HAP-1 (cell line): ENCODE measurements around the gene SSBP2.
"Not testable (repeated sequence)": the region's sequence is repeated elsewhere in the genome, so short reads cannot be mapped to it uniquely, and the experiment has no call there.

Experiments
- DNase-seq, 2 experiments: peaks; one replicate each; pipeline ENCODE4 v3.0.0-alpha.2; 2016 to 2020; ENCODE audit warnings: low spot score in 2 of 2
- H3K27me3 ChIP-seq: fragments of 250-450 bp; sonication (Bioruptor Pico); 2 replicates; pipeline ENCODE4 v1.5.1; 2020; ENCODE audit warnings: low read depth, mild to moderate bottlenecking, moderate library complexity
- H3K36me3 ChIP-seq: fragments of 250-450 bp; sonication (Bioruptor Pico); replicated peaks from 2 replicates; pipeline ENCODE4 v1.5.1; 2020; ENCODE audit warnings: mild to moderate bottlenecking
- H3K4me1 ChIP-seq: fragments of 250-450 bp; sonication (Bioruptor Pico); 2 replicates; pipeline ENCODE4 v1.5.1; 2020; ENCODE audit warnings: mild to moderate bottlenecking
- H3K4me3 ChIP-seq: fragments of 250-450 bp; sonication (Bioruptor Pico); 2 replicates; pipeline ENCODE4 v1.5.1; 2020; ENCODE audit warnings: mild to moderate bottlenecking, moderate library complexity
- H3K9me3 ChIP-seq: fragments of 250-450 bp; sonication (Bioruptor Pico); 2 replicates; pipeline ENCODE4 v1.5.1; 2020; ENCODE audit warnings: mild to moderate bottlenecking, moderate library complexity
- in situ Hi-C: fragments of 300-500 bp; cut with MboI; formaldehyde crosslinking; loops from 3 replicates; pipeline ENCODE4 v1.14.3; 2020; ENCODE audit warnings: low sequenced_read_pairs, inconsistent platforms, mixed read lengths

The SSBP2 gene

DNA sequence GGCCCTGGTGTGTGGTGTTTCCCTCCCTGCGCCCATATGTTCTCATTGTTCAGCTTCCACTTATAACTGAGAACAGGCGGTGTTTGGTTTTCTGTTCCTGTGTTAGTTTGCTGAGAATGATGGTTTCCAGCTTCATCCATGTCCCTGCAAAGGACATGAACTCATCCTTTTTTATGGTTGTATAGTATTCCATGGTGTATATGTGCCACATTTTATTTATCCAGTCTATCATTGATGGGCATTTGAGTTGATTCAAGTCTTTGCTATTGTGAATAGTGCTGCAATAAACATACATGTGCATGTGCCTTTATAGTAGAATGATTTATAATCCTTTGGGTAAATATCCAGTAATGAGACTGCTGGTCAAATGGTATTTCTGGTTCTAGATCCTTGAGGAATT lies 36.8 kb downstream of the SSBP2 start:
- H3K36me3 ChIP-seq, in situ Hi-C loops: not testable (repeated sequence)

DNA sequence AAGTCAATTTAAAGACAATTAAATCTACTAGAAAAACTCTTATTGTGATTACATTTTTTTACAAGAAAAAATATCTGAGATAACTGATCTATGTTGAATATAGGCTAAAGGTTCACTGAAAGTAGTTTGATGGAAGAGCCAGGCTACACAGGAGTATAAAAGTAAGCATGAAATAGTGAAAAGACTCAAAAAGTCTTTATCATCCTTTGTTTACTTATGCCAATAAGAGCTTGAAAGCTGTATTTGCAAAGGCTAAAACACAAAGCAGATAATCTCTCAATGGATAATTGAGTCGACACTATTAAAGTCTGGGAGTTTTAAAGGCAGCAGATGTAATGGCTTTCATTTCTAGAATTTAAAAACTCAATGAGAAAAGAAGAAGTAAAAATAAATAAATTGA lies 42.0 kb downstream of the SSBP2 start:
- Histone ChIP-seq H3K4me1 (peaks cover 14% of the 10 kb centered on the region), H3K9me3 (no peaks in the 10 kb centered on the region), H3K27me3 (no peaks in the 10 kb centered on the region), H3K4me3 (no peak overlapping the region), H3K36me3 (no peaks in the 10 kb centered on the region)
- in situ Hi-C loops, result no loop called here
- peak in 1 of 2 experiments; percentile 81 for DNase-seq

More for the DNA sequence above, 36.8 kb downstream of the SSBP2 start:
- not testable (repeated sequence) for H3K27me3 ChIP-seq, H3K9me3 ChIP-seq, H3K4me1 ChIP-seq, DNase-seq, H3K4me3 ChIP-seq

DNA sequence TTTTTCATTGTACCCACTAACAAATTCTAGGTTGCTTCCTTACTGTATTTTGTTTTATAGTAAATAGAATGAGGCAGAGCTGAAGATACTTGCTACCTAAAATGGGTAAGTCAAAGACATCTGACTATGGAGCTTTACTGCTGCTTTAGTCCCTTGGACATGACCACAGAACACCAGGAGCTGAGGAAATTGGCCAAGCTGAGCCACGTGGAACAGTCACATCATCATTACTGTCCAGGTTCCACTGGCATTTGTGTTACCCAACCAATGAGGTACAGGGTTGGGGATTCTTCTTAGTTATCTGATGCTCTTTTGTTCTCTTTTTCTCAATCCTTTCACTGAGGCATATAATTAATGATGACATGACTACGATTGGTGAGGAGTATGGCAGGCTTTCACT lies 47.1 kb downstream of the SSBP2 start:
- Histone ChIP-seq H3K4me1 (peaks cover 6% of the 10 kb centered on the region), H3K27me3 (no peaks in the 10 kb centered on the region), H3K36me3 (no peaks in the 10 kb centered on the region), H3K9me3 (no peaks in the 10 kb centered on the region), H3K4me3 (no peak overlapping the region)
- in situ Hi-C loops, result no loop called here
- DNase-seq, result no peak

DNA sequence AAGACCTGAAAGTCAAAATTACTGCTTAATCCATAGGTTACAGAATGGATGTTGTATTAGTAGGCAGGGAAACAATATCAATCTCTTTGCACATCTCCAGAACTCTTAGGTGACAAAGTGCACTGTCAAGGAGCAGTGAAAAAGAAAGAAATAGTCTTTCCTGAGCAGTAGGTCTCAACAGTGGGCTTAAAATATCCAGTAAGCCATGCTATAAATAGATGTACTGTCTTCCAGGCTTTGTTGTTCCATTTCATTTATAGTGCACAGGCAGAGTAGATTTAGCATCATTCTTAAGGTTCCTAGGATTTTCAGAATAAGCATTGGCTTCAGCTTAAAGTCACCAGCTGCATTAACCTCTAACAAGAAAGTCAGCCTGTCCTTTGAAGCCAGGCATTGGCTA lies 50.7 kb downstream of the SSBP2 start:
- DNase-seq, result no peak
- H3K4me1 ChIP-seq, result no peaks in the 10 kb centered on the region
- H3K36me3 ChIP-seq, result no peaks in the 10 kb centered on the region
- no peaks in the 10 kb centered on the region for H3K9me3 ChIP-seq
- no peak overlapping the region for H3K4me3 ChIP-seq
- in situ Hi-C loops, result no loop called here
- no peaks in the 10 kb centered on the region for H3K27me3 ChIP-seq

DNA sequence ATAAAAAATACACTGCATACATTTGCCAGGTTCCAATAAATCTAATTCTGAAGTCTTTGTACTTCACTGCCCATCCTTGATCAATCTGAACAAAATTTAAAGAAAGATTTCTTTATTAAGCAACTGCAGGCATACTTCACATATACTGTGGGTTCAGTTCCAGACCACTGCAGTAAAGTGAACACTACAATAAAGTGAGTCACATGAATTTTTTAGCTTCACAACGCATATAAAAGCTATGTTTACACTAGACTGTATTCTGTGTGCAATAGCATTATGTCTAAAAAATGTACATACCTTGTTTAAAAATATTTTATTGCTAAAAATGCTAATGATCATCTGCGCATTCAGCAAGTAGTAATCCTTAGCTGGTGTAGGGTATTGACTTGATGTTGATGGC lies 52.1 kb downstream of the SSBP2 start:
- H3K4me3 ChIP-seq, result no peak overlapping the region
- H3K4me1 ChIP-seq, result no peaks in the 10 kb centered on the region
- in situ Hi-C loops, result no loop called here
- H3K36me3 ChIP-seq, result no peaks in the 10 kb centered on the region
- DNase-seq, result no peak
- no peaks in the 10 kb centered on the region for H3K9me3 ChIP-seq
- no peaks in the 10 kb centered on the region for H3K27me3 ChIP-seq

DNA sequence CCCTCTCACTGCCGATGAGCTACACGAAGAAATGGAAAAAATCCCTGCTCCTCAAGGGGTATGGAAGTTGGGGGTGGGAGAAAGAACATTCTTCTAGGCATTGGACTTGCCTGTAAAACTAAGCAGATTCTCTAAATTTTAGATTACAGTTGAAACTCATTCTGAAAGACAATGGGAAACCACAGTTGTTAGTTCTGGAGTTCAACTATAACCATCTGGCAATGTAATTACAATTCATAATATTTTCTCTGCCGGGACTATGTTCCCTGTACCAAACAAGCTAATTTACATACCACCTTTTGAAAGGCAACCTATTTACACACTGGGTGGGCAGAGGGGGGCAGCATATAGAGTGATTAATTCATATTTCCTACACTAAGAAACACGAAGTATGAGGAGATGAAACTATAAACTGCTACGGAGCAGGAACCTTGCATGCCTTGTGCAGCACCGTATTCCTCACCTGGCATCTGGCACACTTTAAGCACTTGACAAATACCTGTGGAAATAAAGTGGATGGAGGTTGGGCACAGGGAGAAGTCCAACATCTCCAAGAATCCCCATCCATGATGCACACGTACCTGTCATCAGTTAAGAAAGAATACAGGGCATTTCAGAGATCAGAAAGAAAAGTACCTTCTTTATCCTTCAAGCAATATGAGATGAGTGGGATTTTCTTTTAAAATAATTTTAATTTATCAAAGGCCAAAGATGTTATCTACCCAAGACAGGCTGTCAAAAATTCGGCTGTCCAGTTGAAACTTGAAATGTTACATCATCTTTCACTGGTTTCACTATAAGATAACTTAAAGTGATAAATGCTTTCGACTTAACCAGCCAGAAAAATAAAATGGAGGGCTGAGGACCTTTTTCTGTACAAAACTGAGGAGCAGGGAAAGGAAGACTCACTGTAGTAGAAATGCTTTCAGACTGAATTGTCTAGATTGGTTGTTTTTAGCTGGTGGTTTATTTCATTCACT lies 54.2 kb downstream of the SSBP2 start:
- Histone ChIP-seq H3K4me3 (no peak overlapping the region), H3K36me3 (no peaks in the 10 kb centered on the region), H3K4me1 (no peaks in the 10 kb centered on the region), H3K27me3 (no peaks in the 10 kb centered on the region), H3K9me3 (no peaks in the 10 kb centered on the region)
- in situ Hi-C loops, result no loop called here
- no peak for DNase-seq

DNA sequence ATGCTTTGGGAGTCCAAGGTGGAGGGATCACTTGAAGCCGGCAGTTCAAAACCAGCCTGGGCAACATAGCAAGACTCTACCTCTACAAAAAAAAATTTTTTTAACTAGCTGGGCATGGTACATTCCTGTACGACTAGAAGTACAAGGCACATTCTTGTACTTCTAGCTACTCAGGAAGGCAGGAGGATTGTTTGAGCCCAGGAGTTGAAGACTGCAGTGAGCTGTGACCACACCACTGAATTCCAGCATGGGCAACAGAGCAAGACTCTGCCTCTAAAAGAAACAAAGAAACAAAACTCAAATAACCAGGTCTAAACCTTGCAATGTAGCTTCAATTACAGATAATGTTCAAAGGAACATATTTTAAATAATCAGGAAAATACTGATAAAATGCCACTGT lies 56.2 kb downstream of the SSBP2 start:
- in situ Hi-C loops, result no loop called here
- Histone ChIP-seq H3K4me1 (no peaks in the 10 kb centered on the region), H3K27me3 (no peaks in the 10 kb centered on the region), H3K36me3 (no peaks in the 10 kb centered on the region), H3K9me3 (no peaks in the 10 kb centered on the region), H3K4me3 (no peak overlapping the region)
- DNase-seq, result no peak

DNA sequence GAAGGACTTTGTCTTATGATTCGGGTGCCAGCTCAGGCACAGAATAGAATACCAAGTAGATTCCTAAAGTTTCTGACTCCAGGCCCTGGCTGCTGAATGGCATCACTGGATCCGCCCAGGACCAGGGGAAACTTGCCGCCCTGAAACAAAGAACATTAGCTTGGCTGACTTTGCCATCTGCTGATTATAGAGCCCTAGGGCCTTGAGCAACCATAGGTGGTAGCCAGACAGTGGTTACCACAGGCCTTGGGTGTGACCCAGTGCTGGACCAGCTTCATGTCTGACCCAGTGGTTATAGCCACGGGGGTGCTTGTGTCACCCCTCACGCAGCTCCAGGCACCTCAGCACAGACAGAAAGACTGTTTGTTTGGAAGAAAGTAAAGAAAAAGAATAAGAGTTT lies 62.7 kb downstream of the SSBP2 start:
- H3K4me1 ChIP-seq, result no peaks in the 10 kb centered on the region
- no peaks in the 10 kb centered on the region for H3K36me3 ChIP-seq
- DNase-seq, result no peak
- H3K9me3 ChIP-seq, result no peaks in the 10 kb centered on the region
- no peak overlapping the region for H3K4me3 ChIP-seq
- no peaks in the 10 kb centered on the region for H3K27me3 ChIP-seq
- in situ Hi-C loops, result no loop called here

DNA sequence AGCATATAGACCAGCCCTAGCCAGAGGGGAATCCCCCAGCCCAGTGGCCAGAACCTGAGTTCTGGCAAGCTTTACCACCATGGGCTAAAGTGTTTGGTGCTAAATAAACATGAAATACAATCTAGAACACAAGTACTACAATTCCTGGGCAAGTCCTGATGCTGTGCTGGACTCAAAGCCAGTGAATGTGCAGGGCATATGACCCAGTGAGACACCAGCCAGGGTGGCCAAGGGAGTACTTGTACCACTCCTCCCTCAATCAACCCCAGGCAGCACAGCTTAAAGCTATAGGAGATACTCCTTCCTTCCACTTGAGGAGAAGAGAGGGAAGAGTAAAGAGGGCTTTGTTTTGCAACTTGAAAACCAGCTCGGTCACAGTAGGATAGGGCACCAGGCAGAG lies 63.6 kb downstream of the SSBP2 start:
- in situ Hi-C loops, result no loop called here
- Histone ChIP-seq H3K36me3 (no peaks in the 10 kb centered on the region), H3K27me3 (no peaks in the 10 kb centered on the region), H3K4me1 (no peaks in the 10 kb centered on the region), H3K4me3 (no peak overlapping the region), H3K9me3 (no peaks in the 10 kb centered on the region)
- DNase-seq, result no peak

DNA sequence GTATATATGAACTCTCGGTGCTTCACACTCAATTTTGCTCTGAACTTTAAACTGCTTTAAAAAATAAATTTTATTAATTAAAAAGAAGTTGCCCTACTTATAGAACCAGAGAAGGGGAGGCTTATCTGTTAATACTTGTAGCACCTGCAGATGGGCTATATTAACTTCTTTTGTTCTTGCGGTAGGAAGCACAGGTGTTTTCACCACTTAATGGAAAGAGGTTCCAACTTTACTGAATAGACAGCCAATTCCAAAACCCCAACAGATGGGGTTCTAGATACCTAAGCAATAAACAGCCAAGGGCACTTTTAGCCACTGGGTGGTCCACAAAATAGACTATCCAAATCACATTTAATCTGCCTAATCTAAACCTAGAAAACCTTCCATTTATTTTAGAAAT lies 65.4 kb downstream of the SSBP2 start:
- Histone ChIP-seq H3K36me3 (no peaks in the 10 kb centered on the region), H3K9me3 (no peaks in the 10 kb centered on the region), H3K4me1 (no peaks in the 10 kb centered on the region), H3K27me3 (no peaks in the 10 kb centered on the region), H3K4me3 (no peak overlapping the region)
- DNase-seq, result no peak
- in situ Hi-C loops, result no loop called here

DNA sequence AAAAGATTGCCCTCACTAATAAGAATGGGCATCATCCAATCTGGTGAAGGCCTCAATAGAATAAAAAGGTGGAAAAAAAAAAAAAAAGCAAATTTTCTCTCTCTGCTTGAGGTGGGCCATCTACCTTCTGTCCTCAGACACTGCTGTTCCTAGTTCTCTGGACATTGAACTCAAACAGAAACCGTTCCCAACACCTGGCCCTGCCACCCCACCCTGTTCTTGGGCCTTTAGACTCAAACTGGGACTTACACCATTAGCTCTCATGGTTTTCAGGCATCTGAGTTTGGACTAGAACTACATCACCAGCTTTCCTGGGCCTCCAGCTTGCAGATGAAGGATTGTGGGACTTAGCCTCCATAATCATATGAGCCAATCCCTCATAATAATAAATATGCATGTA lies 71.0 kb downstream of the SSBP2 start:
- Histone ChIP-seq H3K4me3 (no peak overlapping the region), H3K4me1 (no peaks in the 10 kb centered on the region), H3K36me3 (no peaks in the 10 kb centered on the region), H3K27me3 (no peaks in the 10 kb centered on the region), H3K9me3 (no peaks in the 10 kb centered on the region)
- DNase-seq, result no peak
- in situ Hi-C loops, result no loop called here

DNA sequence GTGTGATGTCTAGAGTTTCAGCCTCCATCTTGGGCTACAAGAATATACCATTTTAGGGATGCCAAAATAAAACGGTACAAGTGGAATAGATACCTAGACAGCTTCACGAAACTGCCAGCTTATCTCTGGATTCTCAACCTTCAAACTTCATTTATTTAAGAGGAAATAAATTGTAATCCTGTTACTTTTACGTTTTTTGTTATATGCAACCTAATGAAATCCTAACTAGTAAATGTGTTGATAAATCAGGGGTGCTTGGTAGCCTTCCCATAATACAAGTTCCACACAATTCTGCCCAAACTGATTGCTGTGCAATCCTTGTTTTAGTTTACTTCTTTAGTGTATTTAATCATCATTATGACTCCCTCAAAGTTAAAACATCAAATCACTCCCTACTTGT lies 75.5 kb downstream of the SSBP2 start:
- H3K27me3 ChIP-seq, result no peaks in the 10 kb centered on the region
- in situ Hi-C loops, result no loop called here
- H3K9me3 ChIP-seq, result no peaks in the 10 kb centered on the region
- H3K4me3 ChIP-seq, result no peak overlapping the region
- H3K36me3 ChIP-seq, result no peaks in the 10 kb centered on the region
- H3K4me1 ChIP-seq, result no peaks in the 10 kb centered on the region
- DNase-seq, result no peak

DNA sequence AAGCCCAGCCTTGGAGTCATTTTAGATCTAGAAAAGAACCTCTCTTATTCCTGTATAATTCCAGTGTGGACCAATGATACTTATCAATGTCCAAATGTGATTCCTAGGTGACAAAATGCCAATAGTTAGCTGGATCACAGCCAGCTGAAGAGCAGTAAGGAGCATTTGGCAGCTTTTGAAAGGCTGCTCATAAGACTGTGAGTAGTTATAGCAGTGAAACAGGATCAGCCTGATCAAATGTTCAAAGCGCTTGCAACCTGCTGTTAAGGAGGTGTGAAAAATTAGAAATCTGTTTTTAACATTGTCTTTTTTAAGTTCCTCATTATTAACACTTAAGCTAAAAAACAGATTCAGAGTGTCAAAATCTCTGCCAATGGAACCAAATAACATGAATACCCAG lies 85.1 kb downstream of the SSBP2 start:
- Histone ChIP-seq H3K9me3 (no peaks in the 10 kb centered on the region), H3K36me3 (no peaks in the 10 kb centered on the region), H3K27me3 (no peaks in the 10 kb centered on the region), H3K4me1 (peaks cover 9% of the 10 kb centered on the region), H3K4me3 (no peak overlapping the region)
- in situ Hi-C loops, result no loop called here
- no peak for DNase-seq

DNA sequence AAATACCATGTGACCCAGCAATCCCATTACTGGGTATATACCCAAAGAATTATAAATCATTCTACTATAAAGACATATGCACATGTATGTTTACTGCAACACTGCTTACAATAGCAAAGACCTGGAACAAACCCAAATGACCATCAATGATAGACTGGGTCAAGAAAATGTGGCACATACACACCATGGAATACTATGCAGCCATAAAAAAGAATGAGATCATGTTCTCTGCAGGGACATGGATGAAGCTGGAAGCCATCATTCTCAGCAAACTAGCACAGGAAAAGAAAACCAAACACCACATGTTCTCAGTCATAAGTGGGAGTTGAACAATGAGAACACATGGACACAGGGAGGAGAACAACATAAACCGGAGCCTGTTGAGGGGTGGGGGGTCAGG lies 90.3 kb downstream of the SSBP2 start:
- H3K36me3 ChIP-seq, in situ Hi-C loops, DNase-seq: not testable (repeated sequence)

DNA sequence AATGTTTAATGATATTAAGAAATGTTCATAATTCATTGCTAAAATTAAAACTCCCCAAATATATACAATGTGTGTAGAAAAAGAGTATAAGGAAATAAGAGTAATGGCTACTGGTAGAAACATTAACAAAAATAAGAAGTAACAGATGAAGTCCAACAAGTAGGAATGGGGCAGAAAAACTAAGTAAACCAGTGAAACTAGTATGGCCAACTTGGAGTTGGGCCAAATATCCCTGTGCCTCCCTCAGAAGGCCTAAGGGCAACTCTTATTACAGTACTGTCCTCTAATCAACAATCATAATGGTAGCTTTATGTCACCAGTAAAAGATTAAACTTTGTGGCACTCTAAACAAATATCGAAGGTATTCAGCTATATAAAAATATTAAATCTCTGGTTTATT lies 93.5 kb downstream of the SSBP2 start:
- Histone ChIP-seq H3K36me3 (no peaks in the 10 kb centered on the region), H3K4me1 (no peaks in the 10 kb centered on the region), H3K4me3 (no peak overlapping the region), H3K9me3 (no peaks in the 10 kb centered on the region), H3K27me3 (no peaks in the 10 kb centered on the region)
- peak; percentile 27 to 48 for DNase-seq
- in situ Hi-C loops, result no loop called here

More for the DNA sequence above, 90.3 kb downstream of the SSBP2 start:
- H3K4me3 ChIP-seq, H3K4me1 ChIP-seq, H3K9me3 ChIP-seq, H3K27me3 ChIP-seq: not testable (repeated sequence)
